K562 (cell line): ENCODE results near the gene TCF19. TPM values are rescaled to one million over a fixed set of nuclear protein-coding genes. Genes with fewer than 3 reads are reported as not detected.

ENCODE experiments used
- ATAC-seq: fragments of 200-7000 bp; cut with Tn5 transposase; 3 replicates; pipeline ENCODE4 v1.9.1; 2020; ENCODE audit warnings: moderate library complexity
- BruUV-seq: library from RNA; stranded (reverse); fragments of 400-500 nt; replicated peaks from 2 replicates; lab custom pipeline; 2021; lab: Mats Ljungman, UMichigan
- CTCF ChIA-PET: fragments of 300-600 bp; formaldehyde crosslinking; extraction: SDS; loops from one replicate; lab custom pipeline; 2021; ENCODE audit warnings: low intra/inter-chr PET ratio; lab: Yijun Ruan, JAX
- POLR2A ChIA-PET: fragments of 300-600, 350-650 bp; sonication (Branson Sonifier 250); formaldehyde crosslinking; extraction: SDS; loops from one replicate; lab custom pipeline; 2021; ENCODE audit warnings: antibody characterized with exemption, inconsistent platforms; lab: Yijun Ruan, JAX
- DNase-seq, 4 experiments: peaks; one replicate each; pipeline versions ENCODE4 v3.0.0 to v3.0.0-alpha.2; 2011 to 2018; ENCODE audit warnings: low spot score in 3 of 4, mixed read lengths in 3 of 4; ENCODE audit errors: extremely low read depth in 1 of 4
- FAIRE-seq: peaks from 2 replicates; lab custom pipeline; 2011; peaks lifted over from hg19 to GRCh38; lab: Jason Lieb, UNC
- H2AFZ ChIP-seq: 2 replicates; pipeline ENCODE4 v1.6.0; 2011; ENCODE audit warnings: low read depth, low read length, control low read depth, inconsistent platforms
- H3K27ac ChIP-seq: fragments of 200-600 bp; 3 replicates; pipeline ENCODE4 v1.8.0; 2011; ENCODE audit warnings: low read depth, mild to moderate bottlenecking, control low read depth, inconsistent platforms, low read length, moderate library complexity, mixed read lengths; ENCODE audit errors: extremely low read depth
- H3K27me3 ChIP-seq, 2 experiments: fragments of 300-600 bp in 1 of 2; 2 replicates in 1 of 2; 3 replicates in 1 of 2; pipeline versions ENCODE4 v1.6.0 to v1.8.0; 2011; ENCODE audit warnings: inconsistent platforms in 2 of 2, low read length in 2 of 2, mild to moderate bottlenecking in 1 of 2, mixed read lengths in 1 of 2, moderate library complexity in 1 of 2; ENCODE audit not compliant: control insufficient read depth in 2 of 2, insufficient read depth in 2 of 2
- H3K36me3 ChIP-seq: fragments of 300-600 bp; 3 replicates; pipeline ENCODE4 v1.8.0; 2011; ENCODE audit warnings: mild to moderate bottlenecking, low read length, inconsistent platforms; ENCODE audit not compliant: control insufficient read depth, insufficient read depth
- H3K4me1 ChIP-seq, 2 experiments: fragments of 200-600 bp in 1 of 2; replicated peaks in 1 of 2; 2 replicates in 1 of 2; 3 replicates in 1 of 2; pipeline versions ENCODE4 v1.5.1 to v1.8.0; 2011; ENCODE audit warnings: inconsistent platforms in 2 of 2, low read length in 2 of 2, mild to moderate bottlenecking in 1 of 2, mixed read lengths in 1 of 2, moderate library complexity in 1 of 2; ENCODE audit not compliant: control insufficient read depth in 2 of 2, insufficient read depth in 2 of 2
- H3K4me2 ChIP-seq: 2 replicates; pipeline ENCODE4 v1.6.1; 2011; ENCODE audit warnings: low read length, control low read depth, inconsistent platforms, mixed read lengths; ENCODE audit not compliant: insufficient read depth
- H3K4me3 ChIP-seq: fragments of 200-600 bp; sonication (generic), shearing (Covaris generic); 2 replicates; pipeline ENCODE4 v1.5.1; 2016; ENCODE audit warnings: control low read depth, inconsistent platforms
- H3K79me2 ChIP-seq: fragments of 200-600 bp; 3 replicates; pipeline ENCODE4 v1.8.0; 2011; ENCODE audit warnings: low read length, inconsistent platforms; ENCODE audit not compliant: control insufficient read depth, insufficient read depth
- H3K9ac ChIP-seq, 2 experiments: 2 replicates each; pipeline versions ENCODE4 v1.6.0 to v1.6.1; 2011; ENCODE audit warnings: low read depth in 2 of 2, low read length in 2 of 2, control low read depth in 1 of 2, inconsistent platforms in 1 of 2, mild to moderate bottlenecking in 1 of 2, mixed read lengths in 1 of 2; ENCODE audit not compliant: insufficient read depth in 1 of 2
- H3K9me1 ChIP-seq: one replicate; pipeline ENCODE4 v1.6.0; 2011; ENCODE audit warnings: inconsistent platforms, mild to moderate bottlenecking, low read length, moderate library complexity; ENCODE audit not compliant: control insufficient read depth, insufficient read depth
- H3K9me3 ChIP-seq: replicated peaks from 2 replicates; pipeline ENCODE4 v1.5.1; 2011; ENCODE audit warnings: low read depth, low read length, inconsistent platforms; ENCODE audit not compliant: control insufficient read depth, insufficient read depth
- H4K20me1 ChIP-seq: replicated peaks from 2 replicates; pipeline ENCODE4 v1.6.1; 2011; ENCODE audit warnings: low read length, inconsistent platforms, mixed read lengths; ENCODE audit not compliant: control insufficient read depth, insufficient read depth
- ARID1B ChIP-seq: fragments of 450-650 bp; IDR thresholded peaks from 2 replicates; pipeline ENCODE4 v1.6.1; 2016; ENCODE audit warnings: antibody characterized with exemption, mild to moderate bottlenecking, inconsistent platforms
- BCLAF1 ChIP-seq, 2 experiments: fragments of 450-650 bp in 1 of 2; IDR thresholded peaks; 2 replicates each; pipeline ENCODE4 v1.6.1; 2011 to 2017; ENCODE audit warnings: low read depth in 2 of 2, antibody characterized with exemption in 1 of 2, borderline replicate concordance in 1 of 2, low read length in 1 of 2, mild to moderate bottlenecking in 1 of 2, mixed read lengths in 1 of 2; ENCODE audit not compliant: control insufficient read depth in 1 of 2
- CEBPB ChIP-seq: fragments of 450-650 bp; IDR thresholded peaks from 2 replicates; pipeline ENCODE4 v1.6.1; 2016; ENCODE audit warnings: missing genetic modification characterization, missing compliant biosample characterization
- E2F3 ChIP-seq: fragments of 250-450 bp; sonication (Bioruptor Pico); IDR thresholded peaks from 2 replicates; pipeline ENCODE4 v1.4.0; 2020; ENCODE audit warnings: mild to moderate bottlenecking
- HLTF ChIP-seq: fragments of 450-650 bp; IDR thresholded peaks from 2 replicates; pipeline ENCODE4 v1.6.1; 2016
- MBD2 ChIP-seq: sonication (generic); IDR thresholded peaks from 2 replicates; pipeline ENCODE4 v1.6.1; 2016; ENCODE audit warnings: low read depth, borderline replicate concordance
- SRSF3 ChIP-seq: fragments of 200-400 bp; formaldehyde crosslinking; IDR thresholded peaks from 2 replicates; pipeline ENCODE4 v1.6.1; 2016; ENCODE audit warnings: mild to moderate bottlenecking, low read length, moderate library complexity; ENCODE audit not compliant: insufficient read depth
- ZNF134 ChIP-seq: fragments of 250-450 bp; sonication (Bioruptor Pico); conservative IDR thresholded peaks from 2 replicates; pipeline ENCODE4 v1.4.0; 2020
- WGBS: fragments of 100-300 bp; shearing (Covaris generic); methylation state at CpG from one replicate; pipeline ENCODE4 v1.1.6; 2016; ENCODE audit warnings: low coverage, mixed read lengths; ENCODE audit not compliant: insufficient coverage; ENCODE audit errors: missing lambda C conversion rate; 5-methylcytosine and 5-hydroxymethylcytosine counted together
- in situ Hi-C: fragments of 300-500 bp; cut with MboI; formaldehyde crosslinking; loops from 4 replicates; pipeline ENCODE4 v1.15.0; 2018; ENCODE audit warnings: inconsistent platforms, mixed read lengths
- intact Hi-C: fragments of 100-400 bp; cut with micrococcal nuclease; formaldehyde crosslinking; loops from 2 replicates; pipeline ENCODE4 v1.14.2; 2022
- polyA plus RNA-seq, 8 experiments: library from polyadenylated mRNA; depleted of rRNA in 4 of 8; stranded (reverse) in 5 of 8; unstranded in 3 of 8; fragments of >200 nt; fragmentation: Nextera tagmentation in 2 of 8; fragmentation: Illumina TruSeq in 1 of 8; extraction: Ambion mirVana in 2 of 8; extraction: Trizol in 1 of 8; gene quantifications; 2 replicates each; pipeline versions ENCODE4 v1.2.1 to v1.2.3, GENCODE V29; 2011 to 2014; ENCODE audit warnings: inconsistent platforms in 1 of 8, missing spikeins in 1 of 8
- total RNA-seq, 7 experiments: library from RNA; depleted of rRNA in 6 of 7; stranded (reverse); fragments of >200 nt in 6 of 7; fragmentation: Illumina TruSeq in 2 of 7; extraction: Trizol in 2 of 7; gene quantifications; 2 replicates each; pipeline versions ENCODE4 v1.2.1 to v1.2.3, GENCODE V29; 2011 to 2021; ENCODE audit warnings: low replicate concordance in 1 of 7
- TF ChIP-seq, protein P1 (sequence below): fragments of 250-450 bp; sonication (Bioruptor Pico); IDR thresholded peaks from 2 replicates; pipeline ENCODE4 v1.8.0; 2021; ENCODE audit warnings: mild to moderate bottlenecking, moderate library complexity
- TF ChIP-seq, protein P2 (sequence below), 2 experiments: fragments of 450-650 bp; formaldehyde crosslinking in 1 of 2; IDR thresholded peaks; 2 replicates each; pipeline versions ENCODE4 v1.4.0 to v1.6.1; 2014 to 2020; ENCODE audit warnings: mild to moderate bottlenecking in 2 of 2, borderline replicate concordance in 1 of 2, low read depth in 1 of 2

The TCF19 gene
- total and polyA plus RNA-seq, 9 of the 15 experiments (the other 6 are each of a cell fraction or from before 2014, with no cell fraction given): 4.2 to 42.5 (median 25.7) TPM

DNA sequence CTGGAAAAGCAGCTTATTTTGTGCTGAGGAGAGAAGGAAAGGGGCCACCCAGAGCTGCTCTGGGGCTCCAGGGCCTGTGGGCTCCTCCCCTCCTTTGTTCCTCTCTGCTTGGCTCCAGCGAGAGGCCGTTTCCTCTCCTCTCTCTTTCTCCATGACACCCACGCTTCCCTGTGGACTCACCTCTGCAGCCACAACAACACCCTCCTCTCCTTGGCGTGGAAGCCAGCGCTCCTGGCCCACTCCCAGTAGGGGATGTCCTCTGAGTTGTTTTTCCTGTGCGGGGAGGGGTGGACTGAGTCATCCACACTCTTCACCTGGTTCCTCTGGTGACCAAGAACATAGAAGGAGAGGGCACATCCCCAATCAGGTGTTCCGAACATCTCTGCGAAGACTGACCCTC lies 33.2 kb upstream of the TCF19 start:
- no peak overlapping the region for H3K4me3 ChIP-seq
- no peaks in the 10 kb centered on the region for H3K36me3 ChIP-seq
- no peaks in the 10 kb centered on the region for H3K79me2 ChIP-seq
- TF ChIP-seq ARID1B (no peak), HLTF (no peak), CEBPB (no peak), SRSF3 (no peak), MBD2 (no peak), ZNF134 (CRISPR knock-in tag) (no peak), E2F3 (CRISPR knock-in tag) (no peak), BCLAF1 (IDR thresholded peaks at IDR 0.05; ENCODE audit: borderline replicate concordance in 1 of 2, control insufficient read depth in 1 of 2, low read depth in 2 of 2, low read length in 1 of 2) (no peak)
- TF ChIP-seq, protein P1, sequence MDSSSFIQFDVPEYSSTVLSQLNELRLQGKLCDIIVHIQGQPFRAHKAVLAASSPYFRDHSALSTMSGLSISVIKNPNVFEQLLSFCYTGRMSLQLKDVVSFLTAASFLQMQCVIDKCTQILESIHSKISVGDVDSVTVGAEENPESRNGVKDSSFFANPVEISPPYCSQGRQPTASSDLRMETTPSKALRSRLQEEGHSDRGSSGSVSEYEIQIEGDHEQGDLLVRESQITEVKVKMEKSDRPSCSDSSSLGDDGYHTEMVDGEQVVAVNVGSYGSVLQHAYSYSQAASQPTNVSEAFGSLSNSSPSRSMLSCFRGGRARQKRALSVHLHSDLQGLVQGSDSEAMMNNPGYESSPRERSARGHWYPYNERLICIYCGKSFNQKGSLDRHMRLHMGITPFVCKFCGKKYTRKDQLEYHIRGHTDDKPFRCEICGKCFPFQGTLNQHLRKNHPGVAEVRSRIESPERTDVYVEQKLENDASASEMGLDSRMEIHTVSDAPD (CRISPR knock-in tag): no peak
- TF ChIP-seq, protein P2, sequence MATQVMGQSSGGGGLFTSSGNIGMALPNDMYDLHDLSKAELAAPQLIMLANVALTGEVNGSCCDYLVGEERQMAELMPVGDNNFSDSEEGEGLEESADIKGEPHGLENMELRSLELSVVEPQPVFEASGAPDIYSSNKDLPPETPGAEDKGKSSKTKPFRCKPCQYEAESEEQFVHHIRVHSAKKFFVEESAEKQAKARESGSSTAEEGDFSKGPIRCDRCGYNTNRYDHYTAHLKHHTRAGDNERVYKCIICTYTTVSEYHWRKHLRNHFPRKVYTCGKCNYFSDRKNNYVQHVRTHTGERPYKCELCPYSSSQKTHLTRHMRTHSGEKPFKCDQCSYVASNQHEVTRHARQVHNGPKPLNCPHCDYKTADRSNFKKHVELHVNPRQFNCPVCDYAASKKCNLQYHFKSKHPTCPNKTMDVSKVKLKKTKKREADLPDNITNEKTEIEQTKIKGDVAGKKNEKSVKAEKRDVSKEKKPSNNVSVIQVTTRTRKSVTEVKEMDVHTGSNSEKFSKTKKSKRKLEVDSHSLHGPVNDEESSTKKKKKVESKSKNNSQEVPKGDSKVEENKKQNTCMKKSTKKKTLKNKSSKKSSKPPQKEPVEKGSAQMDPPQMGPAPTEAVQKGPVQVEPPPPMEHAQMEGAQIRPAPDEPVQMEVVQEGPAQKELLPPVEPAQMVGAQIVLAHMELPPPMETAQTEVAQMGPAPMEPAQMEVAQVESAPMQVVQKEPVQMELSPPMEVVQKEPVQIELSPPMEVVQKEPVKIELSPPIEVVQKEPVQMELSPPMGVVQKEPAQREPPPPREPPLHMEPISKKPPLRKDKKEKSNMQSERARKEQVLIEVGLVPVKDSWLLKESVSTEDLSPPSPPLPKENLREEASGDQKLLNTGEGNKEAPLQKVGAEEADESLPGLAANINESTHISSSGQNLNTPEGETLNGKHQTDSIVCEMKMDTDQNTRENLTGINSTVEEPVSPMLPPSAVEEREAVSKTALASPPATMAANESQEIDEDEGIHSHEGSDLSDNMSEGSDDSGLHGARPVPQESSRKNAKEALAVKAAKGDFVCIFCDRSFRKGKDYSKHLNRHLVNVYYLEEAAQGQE (IDR thresholded peaks at IDR 0.05; ENCODE audit: borderline replicate concordance): no peak
- TF ChIP-seq, protein P2 (CRISPR knock-in tag; IDR thresholded peaks at IDR 0.05; ENCODE audit: low read depth): no peak
- FAIRE-seq: no peak
- no TSS peak for BruUV-seq
- CTCF ChIA-PET: no interaction called here
- no peak overlapping the region for H3K9ac ChIP-seq
- no peak for DNase-seq
- WGBS: 1% methylated on average over 6 of the region's 8 CpGs
- no peak for ATAC-seq
- H3K27ac ChIP-seq: no peak overlapping the region
- POLR2A ChIA-PET: interaction anchor here (0.6 to 1.9 kb wide), 4 partner anchors 10 to 607 kb away, joined by 3 to 5 read pairs (median 3); partner anchors contain the start of genes C6orf15 and PSORS1C1
- peaks cover 14% of the 10 kb centered on the region for H4K20me1 ChIP-seq
- intact Hi-C loops: no loop called here
- peaks cover 39 to 80% of the 10 kb centered on the region in 2 experiments; a peak in 4 of 5 replicates for H3K27me3 ChIP-seq
- peaks cover 6 to 22% of the 10 kb centered on the region in 2 experiments; a peak in 4 of 5 replicates for H3K4me1 ChIP-seq
- H2AFZ ChIP-seq: no peak overlapping the region
- no peaks in the 10 kb centered on the region for H3K9me1 ChIP-seq
- no peak overlapping the region for H3K4me2 ChIP-seq
- in situ Hi-C loops: no loop called here
- no peaks in the 10 kb centered on the region for H3K9me3 ChIP-seq
